ENCODE results near the gene AP2B1.

DNA sequence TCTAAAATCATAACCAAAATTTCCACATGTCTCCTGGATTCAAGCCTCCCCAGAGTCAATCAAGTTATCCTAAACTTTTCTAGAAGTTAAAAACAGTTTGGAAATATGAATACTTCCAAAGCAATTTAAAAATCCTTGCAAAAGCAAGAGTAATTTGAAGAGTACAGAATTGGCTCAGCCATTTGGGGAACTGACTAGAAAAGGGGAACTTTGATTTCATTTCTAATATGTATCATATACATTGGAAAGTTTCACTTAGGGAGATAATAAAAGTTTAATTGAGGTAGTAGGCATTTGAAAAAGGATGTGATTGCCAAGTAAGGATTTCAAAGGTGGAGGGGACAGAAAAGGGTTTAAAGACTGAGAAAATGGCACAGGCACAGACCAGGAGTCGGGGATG lies 40.6 kb upstream of the AP2B1 start:
- TF ChIP-seq ZNF214 (tag by site-specific recombination; IDR thresholded peaks at IDR 0.05; ENCODE audit: borderline replicate concordance) = no peak
- TF ChIP-seq ZNF658 (tag by site-specific recombination; IDR thresholded peaks at IDR 0.05) = no peak
- TF ChIP-seq, protein P1, sequence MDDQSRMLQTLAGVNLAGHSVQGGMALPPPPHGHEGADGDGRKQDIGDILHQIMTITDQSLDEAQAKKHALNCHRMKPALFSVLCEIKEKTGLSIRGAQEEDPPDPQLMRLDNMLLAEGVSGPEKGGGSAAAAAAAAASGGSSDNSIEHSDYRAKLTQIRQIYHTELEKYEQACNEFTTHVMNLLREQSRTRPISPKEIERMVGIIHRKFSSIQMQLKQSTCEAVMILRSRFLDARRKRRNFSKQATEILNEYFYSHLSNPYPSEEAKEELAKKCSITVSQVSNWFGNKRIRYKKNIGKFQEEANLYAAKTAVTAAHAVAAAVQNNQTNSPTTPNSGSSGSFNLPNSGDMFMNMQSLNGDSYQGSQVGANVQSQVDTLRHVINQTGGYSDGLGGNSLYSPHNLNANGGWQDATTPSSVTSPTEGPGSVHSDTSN (CRISPR knock-in tag; IDR thresholded peaks at IDR 0.05) = no peak
- TF ChIP-seq KLF10 (tag by site-specific recombination; IDR thresholded peaks at IDR 0.05) = no peak
- no peak for TF ChIP-seq ZNF621 (tag by site-specific recombination; IDR thresholded peaks at IDR 0.05)
- TF ChIP-seq ZNF48 (tag by site-specific recombination; IDR thresholded peaks at IDR 0.05) = no peak
- TF ChIP-seq, protein P2, sequence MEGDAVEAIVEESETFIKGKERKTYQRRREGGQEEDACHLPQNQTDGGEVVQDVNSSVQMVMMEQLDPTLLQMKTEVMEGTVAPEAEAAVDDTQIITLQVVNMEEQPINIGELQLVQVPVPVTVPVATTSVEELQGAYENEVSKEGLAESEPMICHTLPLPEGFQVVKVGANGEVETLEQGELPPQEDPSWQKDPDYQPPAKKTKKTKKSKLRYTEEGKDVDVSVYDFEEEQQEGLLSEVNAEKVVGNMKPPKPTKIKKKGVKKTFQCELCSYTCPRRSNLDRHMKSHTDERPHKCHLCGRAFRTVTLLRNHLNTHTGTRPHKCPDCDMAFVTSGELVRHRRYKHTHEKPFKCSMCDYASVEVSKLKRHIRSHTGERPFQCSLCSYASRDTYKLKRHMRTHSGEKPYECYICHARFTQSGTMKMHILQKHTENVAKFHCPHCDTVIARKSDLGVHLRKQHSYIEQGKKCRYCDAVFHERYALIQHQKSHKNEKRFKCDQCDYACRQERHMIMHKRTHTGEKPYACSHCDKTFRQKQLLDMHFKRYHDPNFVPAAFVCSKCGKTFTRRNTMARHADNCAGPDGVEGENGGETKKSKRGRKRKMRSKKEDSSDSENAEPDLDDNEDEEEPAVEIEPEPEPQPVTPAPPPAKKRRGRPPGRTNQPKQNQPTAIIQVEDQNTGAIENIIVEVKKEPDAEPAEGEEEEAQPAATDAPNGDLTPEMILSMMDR (tag by site-specific recombination; IDR thresholded peaks at IDR 0.05) = no peak
- no peak for TF ChIP-seq ZNF24 (tag by site-specific recombination; IDR thresholded peaks at IDR 0.05)
- TF ChIP-seq, protein P3, sequence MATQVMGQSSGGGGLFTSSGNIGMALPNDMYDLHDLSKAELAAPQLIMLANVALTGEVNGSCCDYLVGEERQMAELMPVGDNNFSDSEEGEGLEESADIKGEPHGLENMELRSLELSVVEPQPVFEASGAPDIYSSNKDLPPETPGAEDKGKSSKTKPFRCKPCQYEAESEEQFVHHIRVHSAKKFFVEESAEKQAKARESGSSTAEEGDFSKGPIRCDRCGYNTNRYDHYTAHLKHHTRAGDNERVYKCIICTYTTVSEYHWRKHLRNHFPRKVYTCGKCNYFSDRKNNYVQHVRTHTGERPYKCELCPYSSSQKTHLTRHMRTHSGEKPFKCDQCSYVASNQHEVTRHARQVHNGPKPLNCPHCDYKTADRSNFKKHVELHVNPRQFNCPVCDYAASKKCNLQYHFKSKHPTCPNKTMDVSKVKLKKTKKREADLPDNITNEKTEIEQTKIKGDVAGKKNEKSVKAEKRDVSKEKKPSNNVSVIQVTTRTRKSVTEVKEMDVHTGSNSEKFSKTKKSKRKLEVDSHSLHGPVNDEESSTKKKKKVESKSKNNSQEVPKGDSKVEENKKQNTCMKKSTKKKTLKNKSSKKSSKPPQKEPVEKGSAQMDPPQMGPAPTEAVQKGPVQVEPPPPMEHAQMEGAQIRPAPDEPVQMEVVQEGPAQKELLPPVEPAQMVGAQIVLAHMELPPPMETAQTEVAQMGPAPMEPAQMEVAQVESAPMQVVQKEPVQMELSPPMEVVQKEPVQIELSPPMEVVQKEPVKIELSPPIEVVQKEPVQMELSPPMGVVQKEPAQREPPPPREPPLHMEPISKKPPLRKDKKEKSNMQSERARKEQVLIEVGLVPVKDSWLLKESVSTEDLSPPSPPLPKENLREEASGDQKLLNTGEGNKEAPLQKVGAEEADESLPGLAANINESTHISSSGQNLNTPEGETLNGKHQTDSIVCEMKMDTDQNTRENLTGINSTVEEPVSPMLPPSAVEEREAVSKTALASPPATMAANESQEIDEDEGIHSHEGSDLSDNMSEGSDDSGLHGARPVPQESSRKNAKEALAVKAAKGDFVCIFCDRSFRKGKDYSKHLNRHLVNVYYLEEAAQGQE (tag by site-specific recombination; IDR thresholded peaks at IDR 0.05) = no peak
- no peak for TF ChIP-seq ZNF138 (tag by site-specific recombination; IDR thresholded peaks at IDR 0.05; ENCODE audit: borderline replicate concordance)
- no peak for TF ChIP-seq SCRT2 (tag by site-specific recombination; IDR thresholded peaks at IDR 0.05)
- TF ChIP-seq, protein P4, sequence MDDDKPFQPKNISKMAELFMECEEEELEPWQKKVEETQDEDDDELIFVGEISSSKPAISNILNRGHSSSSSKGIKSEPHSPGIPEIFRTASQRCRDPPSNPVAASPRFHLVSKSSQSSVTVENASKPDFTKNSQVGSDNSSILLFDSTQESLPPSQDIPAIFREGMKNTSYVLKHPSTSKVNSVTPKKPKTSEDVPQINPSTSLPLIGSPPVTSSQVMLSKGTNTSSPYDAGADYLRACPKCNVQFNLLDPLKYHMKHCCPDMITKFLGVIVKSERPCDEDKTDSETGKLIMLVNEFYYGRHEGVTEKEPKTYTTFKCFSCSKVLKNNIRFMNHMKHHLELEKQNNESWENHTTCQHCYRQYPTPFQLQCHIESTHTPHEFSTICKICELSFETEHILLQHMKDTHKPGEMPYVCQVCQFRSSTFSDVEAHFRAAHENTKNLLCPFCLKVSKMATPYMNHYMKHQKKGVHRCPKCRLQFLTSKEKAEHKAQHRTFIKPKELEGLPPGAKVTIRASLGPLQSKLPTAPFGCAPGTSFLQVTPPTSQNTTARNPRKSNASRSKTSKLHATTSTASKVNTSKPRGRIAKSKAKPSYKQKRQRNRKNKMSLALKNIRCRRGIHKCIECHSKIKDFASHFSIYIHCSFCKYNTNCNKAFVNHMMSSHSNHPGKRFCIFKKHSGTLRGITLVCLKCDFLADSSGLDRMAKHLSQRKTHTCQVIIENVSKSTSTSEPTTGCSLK (tag by site-specific recombination; IDR thresholded peaks at IDR 0.05) = no peak
- no peak for TF ChIP-seq ZFP37 (tag by site-specific recombination; IDR thresholded peaks at IDR 0.05)
